ENCODE results near the gene AP4M1. TPM values are rescaled to one million over a fixed set of nuclear protein-coding genes. Genes with fewer than 3 reads are reported as not detected.
A peak's percentile ranks its signal among the peaks of the same experiment; 100 is the strongest.

Gene AP4M1
- total and polyA plus RNA-seq, 9 of the 15 experiments (the other 6 are each of a cell fraction or from before 2014, with no cell fraction given): 1.3 to 30.9 (median 14.1) TPM

DNA sequence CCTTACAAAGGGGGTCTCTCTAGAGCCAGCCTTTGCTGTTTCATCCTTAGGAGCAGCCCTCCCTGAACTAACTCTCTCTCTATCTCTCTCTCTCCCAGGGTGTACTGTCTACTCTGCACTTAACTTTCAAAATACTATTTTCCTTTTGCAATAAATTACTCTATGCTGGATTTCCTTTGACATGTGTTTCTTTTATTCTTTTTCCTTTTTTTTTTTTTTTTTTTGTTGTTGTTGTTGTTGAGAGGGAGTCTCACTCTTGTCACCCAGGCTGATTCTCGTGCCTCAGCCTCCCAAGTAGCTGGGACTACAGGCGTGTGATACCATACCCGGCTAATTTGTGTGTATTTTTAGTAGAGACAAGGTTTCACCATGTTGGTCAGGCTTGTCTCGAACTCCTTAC lies 18.5 kb upstream of the AP4M1 start (continued):
- TF ChIP-seq ZBTB40 (IDR thresholded peaks at IDR 0.05) (peak; percentile 4; the same call in 1 of the 2 replicates), ZBTB40 (CRISPR knock-in tag; IDR thresholded peaks at IDR 0.05) (no peak), ZNF316 (IDR thresholded peaks at IDR 0.05) (0 out of 2 replicates have a peak, but pooled peaks have one; percentile 30), SMARCA5 (IDR thresholded peaks at IDR 0.05) (peak; percentile 55; the same call in 1 of the 2 replicates), ASH1L (IDR thresholded peaks at IDR 0.05; ENCODE audit: borderline replicate concordance, low read depth, partially characterized antibody) (peak; percentile 27), ZBTB12 (CRISPR knock-in tag; IDR thresholded peaks at IDR 0.05) (no peak), ZBTB26 (CRISPR knock-in tag; IDR thresholded peaks at IDR 0.05) (0 out of 2 replicates have a peak, but pooled peaks have one; percentile 7)
- TF ChIP-seq, protein P1, sequence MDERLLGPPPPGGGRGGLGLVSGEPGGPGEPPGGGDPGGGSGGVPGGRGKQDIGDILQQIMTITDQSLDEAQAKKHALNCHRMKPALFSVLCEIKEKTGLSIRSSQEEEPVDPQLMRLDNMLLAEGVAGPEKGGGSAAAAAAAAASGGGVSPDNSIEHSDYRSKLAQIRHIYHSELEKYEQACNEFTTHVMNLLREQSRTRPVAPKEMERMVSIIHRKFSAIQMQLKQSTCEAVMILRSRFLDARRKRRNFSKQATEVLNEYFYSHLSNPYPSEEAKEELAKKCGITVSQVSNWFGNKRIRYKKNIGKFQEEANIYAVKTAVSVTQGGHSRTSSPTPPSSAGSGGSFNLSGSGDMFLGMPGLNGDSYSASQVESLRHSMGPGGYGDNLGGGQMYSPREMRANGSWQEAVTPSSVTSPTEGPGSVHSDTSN (CRISPR knock-in tag; IDR thresholded peaks at IDR 0.05; ENCODE audit: low read depth): no peak
- TF ChIP-seq, protein P1 (tag; conservative IDR thresholded peaks at IDR 0.05; ENCODE audit: low read depth): peak; percentile 69

Measured in K562 (cell line).